Effector memory CD4-positive, alpha-beta T cell (primary cell): ENCODE data around the gene TMEM203.
A peak's percentile ranks its signal among the peaks of the same experiment; 100 is the strongest.

Experiments used
- DNase-seq, 3 donors: peaks; one replicate each; pipeline ENCODE4 v3.0.0-alpha.2; 2020
- H3K27ac ChIP-seq: 2 replicates; pipeline ENCODE4 v1.7.0; 2013; ENCODE audit warnings: mild to moderate bottlenecking, low read length, moderate library complexity; ENCODE audit not compliant: insufficient read depth, poor library complexity, severe bottlenecking
- H3K27me3 ChIP-seq: replicated peaks from 2 replicates; pipeline ENCODE4 v1.7.0; 2013; ENCODE audit warnings: mild to moderate bottlenecking, low read length; ENCODE audit not compliant: insufficient read depth, control insufficient read depth, poor library complexity, severe bottlenecking
- H3K36me3 ChIP-seq: 2 replicates; pipeline ENCODE4 v1.7.0; 2013; ENCODE audit warnings: mild to moderate bottlenecking, low read length, moderate library complexity; ENCODE audit not compliant: control insufficient read depth, insufficient read depth
- H3K4me1 ChIP-seq: 2 replicates; pipeline ENCODE4 v1.7.0; 2013; ENCODE audit warnings: low read length, mild to moderate bottlenecking; ENCODE audit not compliant: control insufficient read depth, insufficient read depth, poor library complexity, severe bottlenecking
- H3K4me3 ChIP-seq: 2 replicates; pipeline ENCODE4 v1.7.0; 2013; ENCODE audit warnings: low read length, low read depth, mild to moderate bottlenecking; ENCODE audit not compliant: insufficient read depth, poor library complexity, severe bottlenecking
- H3K9me3 ChIP-seq: 2 replicates; pipeline ENCODE4 v1.7.0; 2013; ENCODE audit warnings: mild to moderate bottlenecking, low read length, moderate library complexity; ENCODE audit not compliant: control insufficient read depth

The TMEM203 gene

GRCh38 chr9:137215196-137215986, 9.9 kb upstream of the TMEM203 start:
- Histone ChIP-seq H3K4me1 (peaks cover 3% of the 10 kb centered on the region), H3K36me3 (no peaks in the 10 kb centered on the region), H3K27ac (no peak overlapping the region), H3K27me3 (no peaks in the 10 kb centered on the region), H3K9me3 (no peaks in the 10 kb centered on the region), H3K4me3 (no peak overlapping the region)
- no peak for DNase-seq

GRCh38 chr9:137214620-137215019, 9.2 kb upstream of the TMEM203 start:
- Histone ChIP-seq H3K27ac (no peak overlapping the region), H3K9me3 (no peaks in the 10 kb centered on the region), H3K27me3 (no peaks in the 10 kb centered on the region), H3K36me3 (no peaks in the 10 kb centered on the region), H3K4me1 (peaks cover 3% of the 10 kb centered on the region), H3K4me3 (no peak overlapping the region)
- DNase-seq = no peak

GRCh38 chr9:137213160-137214060, 8.0 kb upstream of the TMEM203 start:
- Histone ChIP-seq H3K27ac (no peak overlapping the region), H3K36me3 (peaks cover 3% of the 10 kb centered on the region), H3K9me3 (no peaks in the 10 kb centered on the region), H3K4me1 (peaks cover 3% of the 10 kb centered on the region), H3K4me3 (no peak overlapping the region), H3K27me3 (no peaks in the 10 kb centered on the region)
- DNase-seq = no peak

DNA sequence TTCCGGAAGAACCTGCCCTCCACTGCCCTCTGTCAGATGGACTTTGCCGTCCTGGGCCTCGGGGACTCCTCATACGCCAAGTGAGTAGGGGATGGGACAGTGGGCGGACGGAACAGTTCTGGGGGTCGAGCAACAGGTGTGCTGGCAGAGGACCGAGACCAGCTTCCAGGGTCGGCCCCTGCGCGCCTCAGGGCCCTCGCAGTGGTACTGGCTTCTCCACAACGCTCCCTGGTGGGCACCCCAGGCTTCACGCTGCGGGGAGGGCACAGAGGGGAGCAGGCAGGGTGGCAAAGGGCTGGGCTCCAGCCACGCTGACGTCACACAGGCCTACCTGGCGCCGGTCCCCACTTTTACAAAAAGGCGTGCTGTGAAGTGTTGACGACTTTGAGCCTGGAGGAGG, 7.1 kb upstream of the TMEM203 start:
- Histone ChIP-seq H3K4me3 (no peak overlapping the region), H3K36me3 (peaks cover 3% of the 10 kb centered on the region), H3K27ac (no peak overlapping the region), H3K4me1 (peaks cover 1% of the 10 kb centered on the region), H3K27me3 (no peaks in the 10 kb centered on the region), H3K9me3 (no peaks in the 10 kb centered on the region)
- no peak for DNase-seq

DNA sequence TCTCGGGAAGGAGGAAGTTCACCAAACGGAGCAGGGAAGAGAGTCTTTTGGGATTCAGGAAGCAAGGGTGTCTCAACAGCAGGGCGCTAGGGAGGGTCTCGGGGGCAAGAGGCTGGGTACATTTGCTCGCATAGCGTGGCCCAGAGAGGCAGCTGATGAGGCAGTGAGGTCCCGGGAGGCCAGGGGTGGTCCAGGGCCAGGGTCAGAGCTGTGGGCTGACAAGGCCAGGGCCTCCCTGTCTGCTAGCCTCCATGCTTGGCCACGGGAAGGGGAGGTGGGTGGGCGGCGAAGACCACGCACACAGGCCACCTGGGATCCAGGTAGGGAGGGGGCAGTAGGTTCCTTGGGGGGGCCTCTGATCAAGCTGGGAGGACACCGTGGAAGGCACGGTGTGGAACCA, 6.1 kb upstream of the TMEM203 start:
- H3K4me1 ChIP-seq = peaks cover 3% of the 10 kb centered on the region
- H3K4me3 ChIP-seq = no peak overlapping the region
- peaks cover 3% of the 10 kb centered on the region for H3K36me3 ChIP-seq
- H3K27me3 ChIP-seq = no peaks in the 10 kb centered on the region
- H3K27ac ChIP-seq = no peak overlapping the region
- DNase-seq = no peak
- no peaks in the 10 kb centered on the region for H3K9me3 ChIP-seq

GRCh38 chr9:137206602-137207001, 1.2 kb upstream of the TMEM203 start:
- no peak for DNase-seq
- Histone ChIP-seq H3K27ac (no peak overlapping the region), H3K4me1 (peaks cover 24% of the 10 kb centered on the region), H3K27me3 (no peaks in the 10 kb centered on the region), H3K4me3 (peak overlapping the region; percentile 77), H3K36me3 (peaks cover 3% of the 10 kb centered on the region), H3K9me3 (no peaks in the 10 kb centered on the region)

- peaks cover 3% of the 10 kb centered on the region for H3K36me3 ChIP-seq
- peak overlapping the region; percentile 89 for H3K27ac ChIP-seq
- no peaks in the 10 kb centered on the region for H3K27me3 ChIP-seq
- peak overlapping the region; percentile 77 for H3K4me3 ChIP-seq
- no peak for DNase-seq
- peaks cover 32% of the 10 kb centered on the region for H3K4me1 ChIP-seq
- no peaks in the 10 kb centered on the region for H3K9me3 ChIP-seq
Observed at GRCh38 chr9:137204731-137205125, 720 bp downstream of the TMEM203 start.

GRCh38 chr9:137202966-137203365, 2.5 kb downstream of the TMEM203 start:
- Histone ChIP-seq H3K36me3 (no peaks in the 10 kb centered on the region), H3K4me1 (peaks cover 37% of the 10 kb centered on the region), H3K9me3 (no peaks in the 10 kb centered on the region), H3K27ac (no peak overlapping the region), H3K4me3 (no peak overlapping the region), H3K27me3 (no peaks in the 10 kb centered on the region)
- no peak for DNase-seq

DNA sequence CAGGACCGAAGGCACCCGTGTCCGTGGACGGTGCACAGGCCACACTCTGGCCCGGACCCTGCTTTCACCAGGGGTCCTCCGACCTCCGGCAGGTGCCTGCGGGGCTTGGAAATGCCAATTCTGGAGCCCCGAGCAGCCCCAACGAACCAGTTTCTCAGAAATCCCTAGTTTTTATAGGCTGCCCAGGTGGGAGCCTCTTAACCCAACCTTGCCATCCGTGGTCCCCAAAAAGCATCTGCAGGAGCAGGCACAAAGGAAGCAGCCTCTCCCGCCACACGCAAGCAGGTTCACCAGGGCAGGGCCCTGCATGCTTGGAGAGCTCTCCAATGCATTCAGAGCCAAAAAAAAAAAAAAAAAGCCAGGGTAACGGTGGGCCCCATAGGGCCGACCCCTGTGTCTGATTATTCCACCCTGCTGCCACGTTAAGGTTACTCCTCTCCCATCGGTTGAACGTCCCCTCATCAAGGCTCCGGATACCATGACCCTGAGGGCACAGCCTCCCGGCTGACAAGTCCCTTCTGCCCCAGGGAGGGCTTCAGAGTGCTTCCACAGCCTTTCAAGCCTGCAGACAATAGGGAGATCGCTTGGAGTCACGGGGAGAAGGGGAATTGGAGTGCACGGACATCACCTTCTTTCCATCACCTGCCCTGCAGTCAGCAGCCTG, 4.1 kb downstream of the TMEM203 start:
- H3K27ac ChIP-seq = peak overlapping the region; percentile 83
- no peaks in the 10 kb centered on the region for H3K9me3 ChIP-seq
- H3K4me1 ChIP-seq = peaks cover 32% of the 10 kb centered on the region
- H3K36me3 ChIP-seq = no peaks in the 10 kb centered on the region
- DNase-seq = no peak
- no peaks in the 10 kb centered on the region for H3K27me3 ChIP-seq
- H3K4me3 ChIP-seq = peak overlapping the region; percentile 78
